H9 (cell line): ENCODE measurements around the gene IGSF1. TPM values are rescaled to one million over a fixed set of nuclear protein-coding genes. Genes with fewer than 3 reads are reported as not detected.

Experiments
- DNase-seq: peaks from one replicate; pipeline ENCODE4 v3.0.0-alpha.2; 2017
- H2AFZ ChIP-seq: one replicate; pipeline ENCODE4 v1.6.1; 2013; ENCODE audit warnings: mild to moderate bottlenecking, low read length, control low read depth, moderate library complexity
- H2AK5ac ChIP-seq: 2 replicates; pipeline ENCODE4 v1.6.1; 2013; ENCODE audit warnings: low read length, control low read depth, mixed read lengths; ENCODE audit not compliant: insufficient read length
- H2BK120ac ChIP-seq: one replicate; pipeline ENCODE4 v1.6.1; 2013; ENCODE audit warnings: low read depth, mild to moderate bottlenecking, low read length, control low read depth, inconsistent platforms; ENCODE audit not compliant: poor library complexity, severe bottlenecking
- H2BK12ac ChIP-seq: 2 replicates; pipeline ENCODE4 v1.6.1; 2013; ENCODE audit warnings: low read length, control low read depth, mixed read lengths, low read depth; ENCODE audit not compliant: insufficient read length
- H2BK15ac ChIP-seq: 2 replicates; pipeline ENCODE4 v1.6.1; 2013; ENCODE audit warnings: low read depth, low read length, control low read depth
- H2BK20ac ChIP-seq: one replicate; pipeline ENCODE4 v1.6.1; 2013; ENCODE audit warnings: low read depth, mild to moderate bottlenecking, low read length, control low read depth, inconsistent platforms; ENCODE audit not compliant: poor library complexity, severe bottlenecking
- H2BK5ac ChIP-seq: 2 replicates; pipeline ENCODE4 v1.6.1; 2013; ENCODE audit warnings: low read length, control low read depth, mixed read lengths; ENCODE audit not compliant: insufficient read length
- H3K14ac ChIP-seq: 2 replicates; pipeline ENCODE4 v1.6.1; 2013; ENCODE audit warnings: low read length, control low read depth; ENCODE audit not compliant: insufficient read depth
- H3K18ac ChIP-seq: 2 replicates; pipeline ENCODE4 v1.6.1; 2013; ENCODE audit warnings: low read depth, mild to moderate bottlenecking, mixed read lengths, low read length, control low read depth; ENCODE audit not compliant: insufficient read length
- H3K23ac ChIP-seq: 2 replicates; pipeline ENCODE4 v1.6.1; 2013; ENCODE audit warnings: low read length, control low read depth, mixed read lengths, low read depth; ENCODE audit not compliant: insufficient read length
- H3K23me2 ChIP-seq: 2 replicates; pipeline ENCODE4 v1.6.1; 2013; ENCODE audit warnings: low read depth, mild to moderate bottlenecking, mixed read lengths, low read length, control low read depth; ENCODE audit not compliant: insufficient read length, poor library complexity, severe bottlenecking
- H3K27ac ChIP-seq: 2 replicates; pipeline ENCODE4 v1.5.1; 2013; ENCODE audit warnings: low read length, control low read depth, mixed read lengths, low read depth; ENCODE audit not compliant: insufficient read length
- H3K27me3 ChIP-seq: 2 replicates; pipeline ENCODE4 v1.6.1; 2013; ENCODE audit warnings: low read length, control low read depth, inconsistent platforms; ENCODE audit not compliant: insufficient read depth
- H3K4ac ChIP-seq: 2 replicates; pipeline ENCODE4 v1.6.1; 2013; ENCODE audit warnings: low read depth, mild to moderate bottlenecking, control low read depth, inconsistent platforms, low read length, moderate library complexity
- H3K4me1 ChIP-seq: 2 replicates; pipeline ENCODE4 v1.6.1; 2013; ENCODE audit warnings: low read length, control low read depth, inconsistent platforms; ENCODE audit not compliant: insufficient read depth
- H3K4me2 ChIP-seq: 2 replicates; pipeline ENCODE4 v1.6.1; 2013; ENCODE audit warnings: low read length, control low read depth, mixed read lengths; ENCODE audit not compliant: insufficient read length, insufficient read depth
- H3K56ac ChIP-seq: 2 replicates; pipeline ENCODE4 v1.6.1; 2013; ENCODE audit warnings: low read depth, mild to moderate bottlenecking, mixed read lengths, low read length, control low read depth; ENCODE audit not compliant: insufficient read length
- H3K79me1 ChIP-seq: 2 replicates; pipeline ENCODE4 v1.6.1; 2013; ENCODE audit warnings: low read depth, mild to moderate bottlenecking, moderate library complexity, low read length, control low read depth, inconsistent platforms; ENCODE audit not compliant: insufficient read depth, poor library complexity, severe bottlenecking
- H3K79me2 ChIP-seq: 2 replicates; pipeline ENCODE4 v1.6.1; 2013; ENCODE audit warnings: low read length, control low read depth, inconsistent platforms; ENCODE audit not compliant: insufficient read depth
- H3K9ac ChIP-seq: 2 replicates; pipeline ENCODE4 v1.6.1; 2013; ENCODE audit warnings: low read length, control low read depth, mixed read lengths; ENCODE audit not compliant: insufficient read length; ENCODE audit errors: extremely low read depth
- H3K9me3 ChIP-seq: one replicate; pipeline ENCODE4 v1.6.1; 2013; ENCODE audit warnings: low read depth, low read length, inconsistent platforms; ENCODE audit not compliant: control insufficient read depth
- H3T11ph ChIP-seq: one replicate; pipeline ENCODE4 v1.6.1; 2013; ENCODE audit warnings: mild to moderate bottlenecking, low read length, control low read depth, inconsistent platforms
- H4K20me1 ChIP-seq: one replicate; pipeline ENCODE4 v1.6.1; 2013; ENCODE audit not compliant: control insufficient read depth, insufficient read length, insufficient read depth
- H4K5ac ChIP-seq: 2 replicates; pipeline ENCODE4 v1.6.1; 2013; ENCODE audit warnings: low read depth, mild to moderate bottlenecking, mixed read lengths, low read length, control low read depth; ENCODE audit not compliant: insufficient read length
- H4K8ac ChIP-seq: replicated peaks from 2 replicates; pipeline ENCODE4 v1.6.1; 2013; ENCODE audit warnings: low read length, control low read depth, mixed read lengths, low read depth; ENCODE audit not compliant: insufficient read length
- H4K91ac ChIP-seq: 2 replicates; pipeline ENCODE4 v1.6.1; 2013; ENCODE audit warnings: low read depth, mild to moderate bottlenecking, moderate library complexity, mixed read lengths, low read length, control low read depth; ENCODE audit not compliant: insufficient read length
- H3K27ac Mint-ChIP-seq, 3 experiments: 2 replicates in 2 of 3; 3 replicates in 1 of 3; pipeline ENCODE4 v1.8.0; 2020 to 2021; ENCODE audit warnings: mixed read lengths in 3 of 3, mild to moderate bottlenecking in 1 of 3, moderate library complexity in 1 of 3
- H3K27me3 Mint-ChIP-seq: 2 replicates; pipeline ENCODE4 v1.8.0; 2021; ENCODE audit warnings: low read depth, mild to moderate bottlenecking, moderate library complexity, mixed read lengths
- H3K36me3 Mint-ChIP-seq, 3 experiments: 2 replicates in 2 of 3; 3 replicates in 1 of 3; pipeline ENCODE4 v1.8.0; 2020 to 2021; ENCODE audit warnings: low read depth in 3 of 3, mixed read lengths in 3 of 3; ENCODE audit not compliant: insufficient read depth in 1 of 3
- H3K4me1 Mint-ChIP-seq, 2 experiments: 2 replicates each; pipeline ENCODE4 v1.8.0; 2020; ENCODE audit warnings: mixed read lengths in 2 of 2
- H3K4me3 Mint-ChIP-seq, 2 experiments: 2 replicates in 1 of 2; 3 replicates in 1 of 2; pipeline ENCODE4 v1.8.0; 2020 to 2021; ENCODE audit warnings: mild to moderate bottlenecking in 2 of 2, mixed read lengths in 2 of 2, moderate library complexity in 1 of 2
- H3K9me3 Mint-ChIP-seq, 2 experiments: 2 replicates in 1 of 2; 3 replicates in 1 of 2; pipeline ENCODE4 v1.8.0; 2020; ENCODE audit warnings: mild to moderate bottlenecking in 2 of 2, mixed read lengths in 2 of 2, moderate library complexity in 1 of 2
- total RNA-seq: library from RNA; stranded (reverse); gene quantifications from 2 replicates; pipeline ENCODE4 v1.2.1, GENCODE V29; 2021
- TF ChIP-seq, protein P1 (sequence below): fragments of 200-600 bp; sonication (generic); conservative IDR thresholded peaks from 3 replicates; pipeline ENCODE4 v1.8.0; 2021; ENCODE audit warnings: antibody characterized with exemption, mild to moderate bottlenecking

The IGSF1 gene
- total RNA-seq, 1 experiment from 2014 or later, result 12.5 TPM

DNA sequence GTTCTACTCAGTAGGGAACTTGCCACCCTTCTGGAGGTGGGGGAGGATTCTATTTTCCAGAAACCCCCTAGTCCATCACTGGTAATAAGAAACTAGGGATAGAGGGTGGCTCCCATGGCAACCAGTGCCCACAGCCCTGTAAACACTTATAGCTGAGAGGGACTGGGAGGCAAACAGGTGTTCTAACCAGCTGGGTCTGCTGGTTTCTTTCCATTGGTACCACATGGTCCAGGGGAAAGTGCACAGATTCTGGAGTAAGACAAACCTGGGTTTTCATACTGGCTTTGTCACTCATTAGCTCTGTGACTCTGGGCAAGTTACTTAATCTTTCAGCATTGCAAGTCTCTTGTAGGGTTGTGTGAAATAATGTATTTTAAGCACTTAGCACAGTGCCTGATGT lies 26.9 kb downstream of the IGSF1 start:
- no peaks in the 10 kb centered on the region for H3K23me2 ChIP-seq
- H3K4ac ChIP-seq, result no peak overlapping the region
- no peak overlapping the region for H3K18ac ChIP-seq
- H4K5ac ChIP-seq, result no peak overlapping the region
- no peaks in the 10 kb centered on the region for H3K36me3 Mint-ChIP-seq
- no peak overlapping the region for H2BK5ac ChIP-seq
- DNase-seq, result no peak
- H3K56ac ChIP-seq, result no peak overlapping the region
- no peaks in the 10 kb centered on the region for H4K20me1 ChIP-seq
- no peak overlapping the region for H3K23ac ChIP-seq
- no peaks in the 10 kb centered on the region for H3K79me2 ChIP-seq
- H3T11ph ChIP-seq, result no peak overlapping the region
- H2BK20ac ChIP-seq, result no peak overlapping the region
- no peak overlapping the region for H3K4me3 Mint-ChIP-seq
- H2AFZ ChIP-seq, result no peak overlapping the region
- no peaks in the 10 kb centered on the region for H3K27me3 Mint-ChIP-seq
- H4K8ac ChIP-seq, result no peak overlapping the region
- no peak overlapping the region for H2BK15ac ChIP-seq
- H2BK120ac ChIP-seq, result no peak overlapping the region
- no peak overlapping the region for H3K9ac ChIP-seq
- H3K4me2 ChIP-seq, result no peak overlapping the region
- H3K4me1 ChIP-seq, result peaks cover 4% of the 10 kb centered on the region; the same call in 1 of the 2 replicates
- no peak overlapping the region for H3K27ac Mint-ChIP-seq
- TF ChIP-seq, protein P1, sequence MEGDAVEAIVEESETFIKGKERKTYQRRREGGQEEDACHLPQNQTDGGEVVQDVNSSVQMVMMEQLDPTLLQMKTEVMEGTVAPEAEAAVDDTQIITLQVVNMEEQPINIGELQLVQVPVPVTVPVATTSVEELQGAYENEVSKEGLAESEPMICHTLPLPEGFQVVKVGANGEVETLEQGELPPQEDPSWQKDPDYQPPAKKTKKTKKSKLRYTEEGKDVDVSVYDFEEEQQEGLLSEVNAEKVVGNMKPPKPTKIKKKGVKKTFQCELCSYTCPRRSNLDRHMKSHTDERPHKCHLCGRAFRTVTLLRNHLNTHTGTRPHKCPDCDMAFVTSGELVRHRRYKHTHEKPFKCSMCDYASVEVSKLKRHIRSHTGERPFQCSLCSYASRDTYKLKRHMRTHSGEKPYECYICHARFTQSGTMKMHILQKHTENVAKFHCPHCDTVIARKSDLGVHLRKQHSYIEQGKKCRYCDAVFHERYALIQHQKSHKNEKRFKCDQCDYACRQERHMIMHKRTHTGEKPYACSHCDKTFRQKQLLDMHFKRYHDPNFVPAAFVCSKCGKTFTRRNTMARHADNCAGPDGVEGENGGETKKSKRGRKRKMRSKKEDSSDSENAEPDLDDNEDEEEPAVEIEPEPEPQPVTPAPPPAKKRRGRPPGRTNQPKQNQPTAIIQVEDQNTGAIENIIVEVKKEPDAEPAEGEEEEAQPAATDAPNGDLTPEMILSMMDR, result no peak
- no peaks in the 10 kb centered on the region for H3K79me1 ChIP-seq
- no peak overlapping the region for H4K91ac ChIP-seq
- H3K27ac ChIP-seq, result no peak overlapping the region
- no peak overlapping the region for H3K14ac ChIP-seq
- peaks cover 24 to 31% of the 10 kb centered on the region in 2 experiments for H3K4me1 Mint-ChIP-seq
- H3K9me3 Mint-ChIP-seq, result no peaks in the 10 kb centered on the region
- no peak overlapping the region for H2BK12ac ChIP-seq
- H2AK5ac ChIP-seq, result no peak overlapping the region
- no peaks in the 10 kb centered on the region for H3K9me3 ChIP-seq
- no peaks in the 10 kb centered on the region for H3K27me3 ChIP-seq
